ENCODE data around the gene TWSG1. TPM values are rescaled to one million over a fixed set of nuclear protein-coding genes. Genes with fewer than 3 reads are reported as not detected.

Gene TWSG1
- total RNA-seq, 1 donor from 2014 or later = 9.9 TPM

GRCh38 chr18:9323750-9324445 is 10.7 kb upstream of the TWSG1 start:
- no peaks in the 10 kb centered on the region for H3K36me3 Mint-ChIP-seq (ENCODE audit: low read depth)
- peaks cover 26% of the 10 kb centered on the region for H3K27me3 Mint-ChIP-seq
- H3K27ac Mint-ChIP-seq = no peak overlapping the region
- DNase-seq = no peak
- no peaks in the 10 kb centered on the region for H3K4me1 Mint-ChIP-seq
- H3K9me3 Mint-ChIP-seq = peaks cover 7% of the 10 kb centered on the region
- no peak overlapping the region for H3K4me3 Mint-ChIP-seq
- intact Hi-C loops (cut with micrococcal nuclease) = no loop called here

- DNase-seq = no peak
- intact Hi-C loops (cut with micrococcal nuclease) = no loop called here
- H3K4me1 Mint-ChIP-seq = no peaks in the 10 kb centered on the region
- no peak overlapping the region for H3K27ac Mint-ChIP-seq
- peaks cover 4% of the 10 kb centered on the region for H3K9me3 Mint-ChIP-seq
- no peaks in the 10 kb centered on the region for H3K36me3 Mint-ChIP-seq (ENCODE audit: low read depth)
- H3K4me3 Mint-ChIP-seq = no peak overlapping the region
- peaks cover 36% of the 10 kb centered on the region for H3K27me3 Mint-ChIP-seq
These were observed 8.9 kb upstream of the TWSG1 start for GRCh38 chr18:9325716-9326115.

- DNase-seq = no peak
- intact Hi-C loops (cut with micrococcal nuclease) = no loop called here
- Mint-ChIP-seq H3K9me3 (peaks cover 4% of the 10 kb centered on the region), H3K4me3 (no peak overlapping the region), H3K27ac (no peak overlapping the region), H3K36me3 (ENCODE audit: low read depth) (no peaks in the 10 kb centered on the region), H3K27me3 (peaks cover 48% of the 10 kb centered on the region), H3K4me1 (peaks cover under 1% of the 10 kb centered on the region)
These were observed 5.8 kb upstream of the TWSG1 start for GRCh38 chr18:9328776-9329175.

- peaks cover 4% of the 10 kb centered on the region for H3K9me3 Mint-ChIP-seq
- H3K4me3 Mint-ChIP-seq = no peak overlapping the region
- H3K4me1 Mint-ChIP-seq = peaks cover 5% of the 10 kb centered on the region
- peaks cover 51% of the 10 kb centered on the region for H3K27me3 Mint-ChIP-seq
- no peaks in the 10 kb centered on the region for H3K36me3 Mint-ChIP-seq (ENCODE audit: low read depth)
- DNase-seq = no peak
- intact Hi-C loops (cut with micrococcal nuclease) = no loop called here
- H3K27ac Mint-ChIP-seq = no peak overlapping the region
These were observed 5.1 kb upstream of the TWSG1 start for GRCh38 chr18:9329471-9329870.

GRCh38 chr18:9330419-9330818 is 4.2 kb upstream of the TWSG1 start:
- no peak for DNase-seq
- Mint-ChIP-seq H3K27ac (no peak overlapping the region), H3K4me1 (peaks cover 7% of the 10 kb centered on the region), H3K27me3 (peaks cover 51% of the 10 kb centered on the region), H3K9me3 (peaks cover 4% of the 10 kb centered on the region), H3K36me3 (ENCODE audit: low read depth) (no peaks in the 10 kb centered on the region), H3K4me3 (no peak overlapping the region)
- intact Hi-C loops (cut with micrococcal nuclease) = loop anchor here (5.0 to 10.0 kb wide), 6 partner anchors 56 to 716 kb away; partner anchors contain the start of genes MTCL1, PPP4R1 and VAPA

- H3K4me1 Mint-ChIP-seq = peaks cover 25% of the 10 kb centered on the region
- peaks cover 2% of the 10 kb centered on the region for H3K36me3 Mint-ChIP-seq (ENCODE audit: low read depth)
- peak overlapping the region; percentile 83 for H3K4me3 Mint-ChIP-seq
- H3K27ac Mint-ChIP-seq = peak overlapping the region; percentile 74
- peaks cover 2% of the 10 kb centered on the region for H3K9me3 Mint-ChIP-seq
- intact Hi-C loops (cut with micrococcal nuclease) = loop anchor here (1.0 to 10.0 kb wide), 8 partner anchors 59 to 719 kb away; partner anchors contain the start of genes MTCL1, PPP4R1, RALBP1 and VAPA
- H3K27me3 Mint-ChIP-seq = peaks cover 36% of the 10 kb centered on the region
- DNase-seq = no peak
These were observed 888 bp upstream of the TWSG1 start for GRCh38 chr18:9333441-9334328.

- DNase-seq = peak; percentile 83
- peaks cover 27% of the 10 kb centered on the region for H3K27me3 Mint-ChIP-seq
- H3K36me3 Mint-ChIP-seq (ENCODE audit: low read depth) = peaks cover 2% of the 10 kb centered on the region
- H3K27ac Mint-ChIP-seq = peak overlapping the region; percentile 60
- intact Hi-C loops (cut with micrococcal nuclease) = loop anchor here (1.0 to 10.0 kb wide), 9 partner anchors 60 to 720 kb away; partner anchors contain the start of genes MTCL1, PPP4R1, RALBP1 and VAPA
- peaks cover 25% of the 10 kb centered on the region for H3K4me1 Mint-ChIP-seq
- H3K9me3 Mint-ChIP-seq = no peaks in the 10 kb centered on the region
- peak overlapping the region; percentile 83 for H3K4me3 Mint-ChIP-seq
These were observed 562 bp downstream of the TWSG1 start for GRCh38 chr18:9334973-9335696.

- Mint-ChIP-seq H3K36me3 (ENCODE audit: low read depth) (peaks cover 7% of the 10 kb centered on the region), H3K27me3 (peaks cover 22% of the 10 kb centered on the region), H3K9me3 (no peaks in the 10 kb centered on the region), H3K4me1 (peaks cover 25% of the 10 kb centered on the region), H3K4me3 (peak overlapping the region; percentile 83), H3K27ac (peak overlapping the region; percentile 60)
- DNase-seq = no peak
- intact Hi-C loops (cut with micrococcal nuclease) = loop anchor here (2.0 to 10.0 kb wide), 6 partner anchors 61 to 721 kb away; partner anchors contain the start of genes PPP4R1 and VAPA
These were observed 1.1 kb downstream of the TWSG1 start for GRCh38 chr18:9335697-9336045.

GRCh38 chr18:9336827-9337226 is 2.3 kb downstream of the TWSG1 start:
- intact Hi-C loops (cut with micrococcal nuclease) = loop anchor here (5.0 to 10.0 kb wide), 5 partner anchors 62 to 722 kb away; partner anchors contain the start of genes PPP4R1 and VAPA
- H3K4me1 Mint-ChIP-seq = peaks cover 25% of the 10 kb centered on the region
- H3K9me3 Mint-ChIP-seq = no peaks in the 10 kb centered on the region
- no peak overlapping the region for H3K27ac Mint-ChIP-seq
- H3K36me3 Mint-ChIP-seq (ENCODE audit: low read depth) = peaks cover 9% of the 10 kb centered on the region
- no peak overlapping the region for H3K4me3 Mint-ChIP-seq
- DNase-seq = no peak
- peaks cover 15% of the 10 kb centered on the region for H3K27me3 Mint-ChIP-seq

GRCh38 chr18:9337873-9338272 is 3.3 kb downstream of the TWSG1 start:
- peaks cover 9% of the 10 kb centered on the region for H3K36me3 Mint-ChIP-seq (ENCODE audit: low read depth)
- peak; percentile 61 for DNase-seq
- peaks cover 8% of the 10 kb centered on the region for H3K27me3 Mint-ChIP-seq
- H3K4me1 Mint-ChIP-seq = peaks cover 25% of the 10 kb centered on the region
- no peaks in the 10 kb centered on the region for H3K9me3 Mint-ChIP-seq
- peak overlapping the region; percentile 31 for H3K27ac Mint-ChIP-seq
- no peak overlapping the region for H3K4me3 Mint-ChIP-seq
- intact Hi-C loops (cut with micrococcal nuclease) = loop anchor here (5.0 to 10.0 kb wide), 5 partner anchors 63 to 723 kb away; partner anchors contain the start of genes PPP4R1 and VAPA

GRCh38 chr18:9340472-9340871 is 5.9 kb downstream of the TWSG1 start:
- peaks cover 18% of the 10 kb centered on the region for H3K4me1 Mint-ChIP-seq
- H3K27me3 Mint-ChIP-seq = no peaks in the 10 kb centered on the region
- intact Hi-C loops (cut with micrococcal nuclease) = no loop called here
- DNase-seq = no peak
- peaks cover 16% of the 10 kb centered on the region for H3K36me3 Mint-ChIP-seq (ENCODE audit: low read depth)
- peaks cover 4% of the 10 kb centered on the region for H3K9me3 Mint-ChIP-seq
- no peak overlapping the region for H3K27ac Mint-ChIP-seq
- H3K4me3 Mint-ChIP-seq = no peak overlapping the region

- intact Hi-C loops (cut with micrococcal nuclease) = no loop called here
- Mint-ChIP-seq H3K36me3 (ENCODE audit: low read depth) (peaks cover 14% of the 10 kb centered on the region), H3K27me3 (no peaks in the 10 kb centered on the region), H3K9me3 (peaks cover 4% of the 10 kb centered on the region), H3K27ac (no peak overlapping the region), H3K4me3 (no peak overlapping the region), H3K4me1 (peaks cover 6% of the 10 kb centered on the region)
- DNase-seq = no peak
These were observed 9.0 kb downstream of the TWSG1 start for GRCh38 chr18:9343577-9343976.

- no peaks in the 10 kb centered on the region for H3K27me3 Mint-ChIP-seq
- intact Hi-C loops (cut with micrococcal nuclease) = no loop called here
- H3K4me3 Mint-ChIP-seq = no peak overlapping the region
- peaks cover 6% of the 10 kb centered on the region for H3K4me1 Mint-ChIP-seq
- peaks cover 7% of the 10 kb centered on the region for H3K36me3 Mint-ChIP-seq (ENCODE audit: low read depth)
- peaks cover 4% of the 10 kb centered on the region for H3K9me3 Mint-ChIP-seq
- no peak overlapping the region for H3K27ac Mint-ChIP-seq
- DNase-seq = no peak
These were observed 12.2 kb downstream of the TWSG1 start for GRCh38 chr18:9346775-9347174.
